OCI-LY1 (cell line): ENCODE results near the gene NCOR2.

Source experiments
- EZH2 ChIP-seq: fragments of 200-600 bp; sonication (generic), shearing (Covaris generic); IDR thresholded peaks from 2 replicates; pipeline ENCODE4 v1.8.0; 2017; ENCODE audit warnings: borderline replicate concordance, mixed run types, mild to moderate bottlenecking, antibody characterized with exemption, low read length, moderate library complexity, mixed read lengths
- TF ChIP-seq, protein P1 (sequence below): fragments of 200-600 bp; sonication (generic), shearing (Covaris generic); IDR thresholded peaks from 2 replicates; pipeline ENCODE4 v1.5.1; 2017; ENCODE audit warnings: mild to moderate bottlenecking, antibody characterized with exemption, low read length, moderate library complexity, mixed read lengths

DNA sequence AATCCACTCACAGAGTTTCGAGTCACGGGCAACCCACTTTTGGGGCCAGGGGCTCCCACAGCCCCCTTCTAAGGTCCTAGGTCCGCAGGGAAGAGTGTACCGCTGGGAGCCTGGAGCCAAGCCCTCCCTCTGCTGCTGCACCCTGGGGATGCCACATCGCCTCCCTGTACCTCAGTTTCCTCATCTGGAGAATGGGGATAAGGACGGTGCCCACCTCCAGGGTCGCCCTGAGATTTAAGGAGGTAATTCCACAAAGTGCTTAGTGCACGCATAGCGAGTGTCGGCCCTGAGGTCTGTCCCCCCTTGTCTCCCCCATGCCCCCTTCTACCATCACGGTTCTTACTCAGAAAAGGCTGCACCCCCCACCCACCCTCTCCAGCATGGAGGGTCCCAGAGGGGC lies 35.5 kb downstream of the NCOR2 start:
- TF ChIP-seq, protein P1, sequence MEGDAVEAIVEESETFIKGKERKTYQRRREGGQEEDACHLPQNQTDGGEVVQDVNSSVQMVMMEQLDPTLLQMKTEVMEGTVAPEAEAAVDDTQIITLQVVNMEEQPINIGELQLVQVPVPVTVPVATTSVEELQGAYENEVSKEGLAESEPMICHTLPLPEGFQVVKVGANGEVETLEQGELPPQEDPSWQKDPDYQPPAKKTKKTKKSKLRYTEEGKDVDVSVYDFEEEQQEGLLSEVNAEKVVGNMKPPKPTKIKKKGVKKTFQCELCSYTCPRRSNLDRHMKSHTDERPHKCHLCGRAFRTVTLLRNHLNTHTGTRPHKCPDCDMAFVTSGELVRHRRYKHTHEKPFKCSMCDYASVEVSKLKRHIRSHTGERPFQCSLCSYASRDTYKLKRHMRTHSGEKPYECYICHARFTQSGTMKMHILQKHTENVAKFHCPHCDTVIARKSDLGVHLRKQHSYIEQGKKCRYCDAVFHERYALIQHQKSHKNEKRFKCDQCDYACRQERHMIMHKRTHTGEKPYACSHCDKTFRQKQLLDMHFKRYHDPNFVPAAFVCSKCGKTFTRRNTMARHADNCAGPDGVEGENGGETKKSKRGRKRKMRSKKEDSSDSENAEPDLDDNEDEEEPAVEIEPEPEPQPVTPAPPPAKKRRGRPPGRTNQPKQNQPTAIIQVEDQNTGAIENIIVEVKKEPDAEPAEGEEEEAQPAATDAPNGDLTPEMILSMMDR = no peak
- TF ChIP-seq EZH2 = no peak
